HepG2 (cell line): ENCODE results near the gene TPRX1. TPM values are rescaled to one million over a fixed set of nuclear protein-coding genes. Genes with fewer than 3 reads are reported as not detected.

Source experiments
- ARNT ChIP-seq: fragments of 450-650 bp; IDR thresholded peaks from 2 replicates; pipeline ENCODE4 v1.6.1; 2017
- EHMT2 ChIP-seq: fragments of 200-600 bp; sonication (generic); IDR thresholded peaks from 2 replicates; pipeline ENCODE4 v1.7.0; 2017; ENCODE audit warnings: antibody characterized with exemption, low read depth, low read length, borderline replicate concordance
- FOSL2 ChIP-seq: sonication (generic); formaldehyde crosslinking; IDR thresholded peaks from 2 replicates; pipeline ENCODE4 v1.4.0; 2020; ENCODE audit warnings: missing genetic modification reagents
- FOXA3 ChIP-seq: IDR thresholded peaks from 2 replicates; pipeline ENCODE4 v1.6.1; 2016; ENCODE audit warnings: missing genetic modification reagents, missing compliant biosample characterization
- JUNB ChIP-seq: sonication (generic); formaldehyde crosslinking; IDR thresholded peaks from 2 replicates; pipeline ENCODE4 v1.8.0; 2022; ENCODE audit warnings: missing genetic modification reagents, mild to moderate bottlenecking, borderline replicate concordance
- NFIC ChIP-seq: IDR thresholded peaks from 2 replicates; pipeline ENCODE4 v1.6.1; 2012; ENCODE audit warnings: mild to moderate bottlenecking, low read length, inconsistent platforms
- ZBTB44 ChIP-seq: sonication (generic); formaldehyde crosslinking; IDR thresholded peaks from 2 replicates; pipeline ENCODE4 v1.4.0; 2020; ENCODE audit warnings: missing genetic modification reagents
- ZFYVE20 ChIP-seq: sonication (generic); formaldehyde crosslinking; IDR thresholded peaks from 2 replicates; pipeline ENCODE4 v1.8.0; 2023; ENCODE audit warnings: low read depth, mild to moderate bottlenecking, moderate library complexity, missing genetic modification reagents, borderline replicate concordance
- ZHX1 ChIP-seq: sonication (generic); formaldehyde crosslinking; IDR thresholded peaks from 2 replicates; pipeline ENCODE4 v1.8.1; 2022; ENCODE audit warnings: low read depth, mild to moderate bottlenecking, missing genetic modification reagents
- ZNF138 ChIP-seq: sonication (generic); formaldehyde crosslinking; IDR thresholded peaks from 2 replicates; pipeline ENCODE4 v1.5.0; 2020; ENCODE audit warnings: mild to moderate bottlenecking, low read depth, missing genetic modification reagents
- polyA plus RNA-seq, 8 experiments: library from polyadenylated mRNA; depleted of rRNA in 3 of 8; stranded (reverse) in 7 of 8; unstranded in 1 of 8; fragments of >200 nt; fragmentation: Illumina TruSeq in 4 of 8; extraction: Trizol in 4 of 8; gene quantifications; 2 replicates each; pipeline versions ENCODE4 v1.2.1 to v1.2.3, GENCODE V29; 2011 to 2016; ENCODE audit warnings: low read depth in 4 of 8, missing spikeins in 1 of 8, mixed read lengths in 1 of 8; ENCODE audit not compliant: insufficient read depth in 1 of 8
- total RNA-seq, 5 experiments: library from RNA; depleted of rRNA; stranded (reverse); fragments of >200 nt; fragmentation: Illumina TruSeq; extraction: Trizol; gene quantifications; 2 replicates each; pipeline ENCODE4 v1.2.3, GENCODE V29; 2016; ENCODE audit warnings: low read depth in 1 of 5

TPRX1 gene
- total and polyA plus RNA-seq, 2 of the 13 experiments (the other 11 are each of a cell fraction or from before 2014, with no cell fraction given), result not detected

- TF ChIP-seq FOXA3 (CRISPR knock-in tag), result no peak
- no peak for TF ChIP-seq ZHX1 (CRISPR knock-in tag)
- TF ChIP-seq JUNB (CRISPR knock-in tag), result no peak
- TF ChIP-seq NFIC, result no peak
- TF ChIP-seq ZFYVE20 (CRISPR knock-in tag), result no peak
- TF ChIP-seq FOSL2 (CRISPR knock-in tag), result no peak
- TF ChIP-seq ARNT, result no peak
- no peak for TF ChIP-seq ZNF138 (CRISPR knock-in tag)
- TF ChIP-seq EHMT2, result no peak
- no peak for TF ChIP-seq ZBTB44
These were observed 38.6 kb downstream of the TPRX1 start (continued) for GRCh38 chr19:47765523-47766358.
